Activated CD4-positive, alpha-beta T cell treated with anti-CD3 and anti-CD28 coated beads, Interleukin-2, amount 10 ng/mL, durations not matched to agents 7 days and 5 days (primary cell): Measurements from ENCODE around the gene JPH3. TPM values are rescaled to one million over a fixed set of nuclear protein-coding genes. Genes with fewer than 3 reads are reported as not detected.
A peak's percentile ranks its signal among the peaks of the same experiment; 100 is the strongest.

ENCODE experiments used
- CTCF ChIA-PET: fragments of 350-600 bp; sonication (Branson Sonifier 250); formaldehyde crosslinking; loops from one replicate; lab custom pipeline; 2021; ENCODE audit warnings: antibody characterized with exemption; lab: Charles Lee
- POLR2A ChIA-PET: fragments of 350-600 bp; sonication (Branson Sonifier 250); formaldehyde crosslinking; loops from one replicate; lab custom pipeline; 2021; ENCODE audit warnings: antibody characterized with exemption; lab: Charles Lee
- DNase-seq: peaks from one replicate; pipeline ENCODE4 v3.0.0-alpha.2; 2020
- H3K27ac Mint-ChIP-seq: one replicate; pipeline ENCODE4 v1.8.0; 2021; ENCODE audit warnings: mild to moderate bottlenecking, moderate library complexity, mixed read lengths
- H3K27me3 Mint-ChIP-seq: one replicate; pipeline ENCODE4 v1.8.0; 2021; ENCODE audit warnings: mixed read lengths
- H3K36me3 Mint-ChIP-seq: one replicate; pipeline ENCODE4 v1.8.0; 2021; ENCODE audit warnings: low read depth, mixed read lengths
- H3K4me1 Mint-ChIP-seq: one replicate; pipeline ENCODE4 v1.8.0; 2021; ENCODE audit warnings: mixed read lengths
- H3K4me3 Mint-ChIP-seq: one replicate; pipeline ENCODE4 v1.8.0; 2021; ENCODE audit warnings: mild to moderate bottlenecking, moderate library complexity, mixed read lengths
- H3K9me3 Mint-ChIP-seq: one replicate; pipeline ENCODE4 v1.8.0; 2021; ENCODE audit warnings: mixed read lengths
- total RNA-seq, 2 experiments: library from RNA; stranded (reverse); gene quantifications; one replicate each; pipeline ENCODE4 v1.2.3, GENCODE V29; 2021

JPH3 gene
- total RNA-seq, 2 experiments from 2014 or later, result not detected

GRCh38 chr16:87704754-87705353 is 102.5 kb downstream of the JPH3 start:
- Mint-ChIP-seq H3K4me3 (no peak overlapping the region), H3K9me3 (no peaks in the 10 kb centered on the region), H3K27ac (peak overlapping the region; percentile 20), H3K4me1 (peaks cover 40% of the 10 kb centered on the region), H3K36me3 (peaks cover 44% of the 10 kb centered on the region), H3K27me3 (no peaks in the 10 kb centered on the region)
- CTCF ChIA-PET, result interaction anchor here (1.3 to 2.1 kb wide), 2 partner anchors 10 to 12 kb away, joined by 3 to 8 read pairs; no protein-coding TSS in a partner anchor
- POLR2A ChIA-PET, result no interaction called here
- no peak for DNase-seq

- DNase-seq, result no peak
- Mint-ChIP-seq H3K4me3 (no peak overlapping the region), H3K4me1 (peaks cover 34% of the 10 kb centered on the region), H3K9me3 (no peaks in the 10 kb centered on the region), H3K36me3 (peaks cover 48% of the 10 kb centered on the region), H3K27ac (no peak overlapping the region), H3K27me3 (no peaks in the 10 kb centered on the region)
- ChIA-PET CTCF (interaction anchor here (2.1 kb wide), 1 partner anchor 9 kb away, joined by 8 read pairs; no protein-coding TSS in a partner anchor), POLR2A (no interaction called here)
These were observed 103.5 kb downstream of the JPH3 start for GRCh38 chr16:87705771-87706277.

GRCh38 chr16:87706278-87707000 is 104.1 kb downstream of the JPH3 start:
- no peak for DNase-seq
- H3K9me3 Mint-ChIP-seq, result no peaks in the 10 kb centered on the region
- ChIA-PET CTCF (interaction anchor here (2.1 kb wide), 1 partner anchor 8 kb away, joined by 8 read pairs; no protein-coding TSS in a partner anchor), POLR2A (no interaction called here)
- no peaks in the 10 kb centered on the region for H3K27me3 Mint-ChIP-seq
- peaks cover 48% of the 10 kb centered on the region for H3K36me3 Mint-ChIP-seq
- no peak overlapping the region for H3K4me3 Mint-ChIP-seq
- peaks cover 28% of the 10 kb centered on the region for H3K4me1 Mint-ChIP-seq
- no peak overlapping the region for H3K27ac Mint-ChIP-seq

GRCh38 chr16:87707097-87707496 is 104.8 kb downstream of the JPH3 start:
- ChIA-PET CTCF (no interaction called here), POLR2A (no interaction called here)
- Mint-ChIP-seq H3K9me3 (no peaks in the 10 kb centered on the region), H3K27ac (no peak overlapping the region), H3K4me1 (peaks cover 23% of the 10 kb centered on the region), H3K4me3 (no peak overlapping the region), H3K27me3 (no peaks in the 10 kb centered on the region), H3K36me3 (peaks cover 42% of the 10 kb centered on the region)
- DNase-seq, result no peak

GRCh38 chr16:87707714-87708580 is 105.6 kb downstream of the JPH3 start:
- no peak for DNase-seq
- POLR2A ChIA-PET, result no interaction called here
- Mint-ChIP-seq H3K36me3 (peaks cover 35% of the 10 kb centered on the region), H3K27me3 (no peaks in the 10 kb centered on the region), H3K4me1 (peaks cover 23% of the 10 kb centered on the region), H3K9me3 (no peaks in the 10 kb centered on the region), H3K4me3 (no peak overlapping the region), H3K27ac (no peak overlapping the region)
- CTCF ChIA-PET, result no interaction called here

GRCh38 chr16:87708881-87709638 is 106.8 kb downstream of the JPH3 start:
- Mint-ChIP-seq H3K4me1 (peaks cover 23% of the 10 kb centered on the region), H3K27ac (no peak overlapping the region), H3K27me3 (no peaks in the 10 kb centered on the region), H3K36me3 (peaks cover 31% of the 10 kb centered on the region), H3K4me3 (no peak overlapping the region), H3K9me3 (no peaks in the 10 kb centered on the region)
- ChIA-PET CTCF (interaction anchor here (1.3 to 1.6 kb wide), 2 partner anchors 19 to 38 kb away, joined by 3 read pairs; no protein-coding TSS in a partner anchor), POLR2A (no interaction called here)
- no peak for DNase-seq

GRCh38 chr16:87709677-87710076 is 107.4 kb downstream of the JPH3 start:
- Mint-ChIP-seq H3K4me3 (no peak overlapping the region), H3K27ac (no peak overlapping the region), H3K4me1 (peaks cover 25% of the 10 kb centered on the region), H3K27me3 (no peaks in the 10 kb centered on the region), H3K9me3 (no peaks in the 10 kb centered on the region), H3K36me3 (peaks cover 33% of the 10 kb centered on the region)
- CTCF ChIA-PET, result interaction anchor here (1.3 to 1.6 kb wide), 2 partner anchors 18 to 37 kb away, joined by 3 read pairs; no protein-coding TSS in a partner anchor
- POLR2A ChIA-PET, result no interaction called here
- no peak for DNase-seq

GRCh38 chr16:87710887-87711286 is 108.6 kb downstream of the JPH3 start:
- peaks cover 34% of the 10 kb centered on the region for H3K4me1 Mint-ChIP-seq
- H3K27ac Mint-ChIP-seq, result no peak overlapping the region
- POLR2A ChIA-PET, result no interaction called here
- H3K27me3 Mint-ChIP-seq, result no peaks in the 10 kb centered on the region
- H3K4me3 Mint-ChIP-seq, result no peak overlapping the region
- DNase-seq, result no peak
- CTCF ChIA-PET, result interaction anchor here (1.3 to 1.6 kb wide), 2 partner anchors 17 to 36 kb away, joined by 3 read pairs; no protein-coding TSS in a partner anchor
- H3K9me3 Mint-ChIP-seq, result no peaks in the 10 kb centered on the region
- peaks cover 42% of the 10 kb centered on the region for H3K36me3 Mint-ChIP-seq

GRCh38 chr16:87712184-87712762 is 110.0 kb downstream of the JPH3 start:
- ChIA-PET POLR2A (no interaction called here), CTCF (no interaction called here)
- H3K4me3 Mint-ChIP-seq, result no peak overlapping the region

GRCh38 chr16:87713451-87714229 is 111.3 kb downstream of the JPH3 start:
- peak overlapping the region; percentile 30 for H3K4me3 Mint-ChIP-seq
- H3K9me3 Mint-ChIP-seq, result no peaks in the 10 kb centered on the region
- CTCF ChIA-PET, result interaction anchor here (0.6 to 2.7 kb wide), 4 partner anchors 9 to 714 kb away, joined by 3 to 8 read pairs (median 5); no protein-coding TSS in a partner anchor
- H3K36me3 Mint-ChIP-seq, result peaks cover 34% of the 10 kb centered on the region
- peak; percentile 82 for DNase-seq
- H3K4me1 Mint-ChIP-seq, result peaks cover 39% of the 10 kb centered on the region
- POLR2A ChIA-PET, result no interaction called here
- peak overlapping the region; percentile 96 for H3K27ac Mint-ChIP-seq
- no peaks in the 10 kb centered on the region for H3K27me3 Mint-ChIP-seq

More at GRCh38 chr16:87712184-87712762, 110.0 kb downstream of the JPH3 start:
- peaks cover 34% of the 10 kb centered on the region for H3K4me1 Mint-ChIP-seq
- H3K27ac Mint-ChIP-seq, result peak overlapping the region; percentile 96
- DNase-seq, result no peak
- no peaks in the 10 kb centered on the region for H3K9me3 Mint-ChIP-seq
- H3K36me3 Mint-ChIP-seq, result peaks cover 42% of the 10 kb centered on the region
- H3K27me3 Mint-ChIP-seq, result no peaks in the 10 kb centered on the region

- DNase-seq, result no peak
- Mint-ChIP-seq H3K27me3 (no peaks in the 10 kb centered on the region), H3K36me3 (peaks cover 40% of the 10 kb centered on the region), H3K9me3 (no peaks in the 10 kb centered on the region), H3K4me3 (no peak overlapping the region), H3K27ac (peak overlapping the region; percentile 91), H3K4me1 (peaks cover 39% of the 10 kb centered on the region)
- ChIA-PET CTCF (interaction anchor here (0.9 to 2.7 kb wide), 3 partner anchors 10 to 69 kb away, joined by 3 to 8 read pairs (median 6); no protein-coding TSS in a partner anchor), POLR2A (no interaction called here)
These were observed 112.9 kb downstream of the JPH3 start for GRCh38 chr16:87715231-87715630.
